Adrenal gland (tissue), 12 donors: ENCODE data around the gene BAG3. TPM values are rescaled to one million over a fixed set of nuclear protein-coding genes. Genes with fewer than 3 reads are reported as not detected.

Experiments
- DNase-seq, 7 donors: peaks; one replicate each; pipeline ENCODE4 v3.0.0-alpha.2; 2019 to 2020
- H3K27ac ChIP-seq, 5 donors: fragments of 200-600 bp; sonication (generic) in 4 of 5; 1 replicate in 3 of 5; 2 replicates in 2 of 5; pipeline versions ENCODE4 v1.5.1 to v1.8.0; 2016 to 2020; ENCODE audit warnings: mild to moderate bottlenecking in 1 of 5
- H3K27me3 ChIP-seq: fragments of 200-600 bp; 2 replicates; pipeline ENCODE4 v1.8.0; 2021
- H3K36me3 ChIP-seq, 2 donors: fragments of 200-600 bp; replicated peaks in 1 of 2; 1 replicate in 1 of 2; 2 replicates in 1 of 2; pipeline versions ENCODE4 v1.5.1 to v1.8.0; 2018 to 2022
- H3K4me1 ChIP-seq, 2 donors: fragments of 200-600 bp; replicated peaks in 1 of 2; 1 replicate in 1 of 2; 2 replicates in 1 of 2; pipeline versions ENCODE4 v1.5.1 to v1.8.0; 2018 to 2021
- H3K4me3 ChIP-seq, 4 donors: fragments of 200-600 bp; sonication (generic) in 3 of 4; one replicate each; pipeline ENCODE4 v1.5.1; 2016 to 2018
- H3K9me3 ChIP-seq, 3 donors: fragments of 200-600 bp; sonication (generic) in 1 of 3; replicated peaks in 1 of 3; 1 replicate in 2 of 3; 2 replicates in 1 of 3; pipeline versions ENCODE4 v1.5.1 to v1.8.0; 2016 to 2021
- CTCF ChIP-seq, 6 experiments: fragments of 450-650 bp in 4 of 6; fragments of 200-600 bp in 2 of 6; sonication (generic) in 1 of 6; IDR thresholded peaks; 1 replicate in 5 of 6; 2 replicates in 1 of 6; pipeline versions ENCODE4 v1.5.1 to v1.8.0; 2016 to 2021; ENCODE audit warnings: antibody characterized with exemption in 6 of 6, mild to moderate bottlenecking in 2 of 6, moderate library complexity in 1 of 6
- POLR2A ChIP-seq, 2 donors: fragments of 450-650 bp; IDR thresholded peaks; one replicate each; pipeline ENCODE4 v1.6.1; 2017; ENCODE audit warnings: antibody characterized with exemption in 2 of 2, mild to moderate bottlenecking in 2 of 2, moderate library complexity in 1 of 2
- WGBS, 4 donors: extraction: QIAGEN DNeasy Blood & Tissue Kit in 2 of 4; methylation state at CpG; one replicate each; pipeline versions ENCODE4 v1.1.5 to v1.1.7; 2013 to 2017; 5-methylcytosine and 5-hydroxymethylcytosine counted together
- intact Hi-C, 2 donors: fragments of 100-400 bp; cut with DNase I; formaldehyde crosslinking; loops; one replicate each; pipeline versions ENCODE4 v1.14.1 to v1.15.0; 2022 to 2023
- polyA plus RNA-seq, 3 donors: library from polyadenylated mRNA; stranded (reverse); fragments of 200-250 nt in 2 of 3; fragments of 350-450 nt in 1 of 3; fragmentation: Illumina TruSeq in 1 of 3; extraction: RNeasy Lipid Tissue Mini Kit (QIAGEN cat#74804) in 1 of 3; gene quantifications; one replicate each; pipeline ENCODE4 v1.2.3, GENCODE V29; 2013 to 2014
- total RNA-seq, 9 donors: library from RNA; depleted of rRNA in 4 of 9; stranded (reverse); fragments of >200 nt in 4 of 9; fragments of 120-200 nt in 1 of 9; fragmentation: NEBNext Ultra II Directional in 1 of 9; extraction: Animal tissue kit (Norgen Biotek cat#: 25700) in 1 of 9; gene quantifications; one replicate each; pipeline versions ENCODE4 v1.1.0 to v1.2.4, GENCODE V29; 2013 to 2023
- donor health status: healthy with polysubstance abuse.
- donor health status: Bipolar disorder and iron deficiency.
- donor health status: DM: yes; HTN: yes; CAD: no.
- donor health status: DM: no; HTN: no; CAD: no.
- donor health status: DM: no; HTN: no; CAD: no.
- donor health status: DM: yes; HTN: yes; CAD: no.

The BAG3 gene
- total and polyA plus RNA-seq, 12 donors = 6.1 to 49.3 (median 30.0) TPM

DNA sequence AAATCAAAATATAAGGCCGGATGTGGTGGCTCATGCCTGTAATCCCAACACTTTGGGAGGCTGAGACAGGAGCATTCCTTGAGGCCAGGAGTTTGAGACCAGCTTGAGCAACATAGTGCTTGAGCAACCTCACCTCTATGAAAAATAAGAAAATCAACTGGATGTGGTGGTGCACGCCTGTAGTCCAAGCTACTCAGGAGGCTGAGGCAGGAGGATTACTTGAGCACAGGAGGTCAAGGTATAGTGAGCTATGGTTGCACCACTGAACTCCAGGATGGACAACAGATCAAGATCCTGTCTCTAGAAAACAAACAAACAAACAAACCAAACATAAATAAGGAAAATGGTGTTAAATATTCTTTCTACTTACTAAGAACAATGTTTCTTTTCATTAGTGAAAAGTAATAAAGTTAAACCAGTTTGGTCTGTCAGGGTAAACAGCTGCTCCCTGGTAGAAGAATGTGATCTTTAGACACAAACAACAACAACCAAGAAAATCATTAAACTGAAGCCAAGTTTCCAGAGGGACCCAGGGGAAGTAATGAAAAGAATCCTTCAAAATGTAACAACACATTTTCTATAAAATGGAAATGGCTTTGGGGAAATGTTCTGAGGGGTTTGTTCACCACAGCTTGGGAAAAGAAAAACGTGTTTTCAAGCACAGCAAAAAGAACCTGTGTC is 17.5 kb upstream of the BAG3 start:
- Histone ChIP-seq H3K4me1 (no peaks in the 10 kb centered on the region), H3K9me3 (no peaks in the 10 kb centered on the region), H3K4me3 (no peak overlapping the region), H3K36me3 (no peaks in the 10 kb centered on the region), H3K27ac (no peak overlapping the region), H3K27me3 (no peaks in the 10 kb centered on the region)
- no peak for DNase-seq
- TF ChIP-seq POLR2A (IDR thresholded peaks at IDR 0.05) (no peak), CTCF (IDR thresholded peaks at IDR 0.05) (no peak)
- intact Hi-C loops = no loop called here
- WGBS, 4 donors = 69 to 75% (median 74%) methylated on average over 3 of the region's 3 CpGs

- Histone ChIP-seq H3K27ac (no peak overlapping the region), H3K36me3 (no peaks in the 10 kb centered on the region), H3K4me1 (no peaks in the 10 kb centered on the region), H3K4me3 (no peak overlapping the region), H3K27me3 (no peaks in the 10 kb centered on the region), H3K9me3 (no peaks in the 10 kb centered on the region)
- TF ChIP-seq POLR2A (IDR thresholded peaks at IDR 0.05) (no peak), CTCF (IDR thresholded peaks at IDR 0.05) (no peak)
- WGBS, 4 donors = 35 to 78% (median 53%) methylated on average over 1 of the region's 1 CpG
- peak in 4 of 7 donors; percentile 29 to 55 (median 38) for DNase-seq
- intact Hi-C loops = no loop called here
Measured at GRCh38 chr10:119634219-119634544, 17.0 kb upstream of the BAG3 start.

GRCh38 chr10:119637631-119638030 is 13.5 kb upstream of the BAG3 start:
- DNase-seq = no peak
- no peak overlapping the region for H3K27ac ChIP-seq
- intact Hi-C loops = no loop called here
- TF ChIP-seq CTCF (IDR thresholded peaks at IDR 0.05) = no peak
- no peak for TF ChIP-seq POLR2A (IDR thresholded peaks at IDR 0.05)
- H3K4me1 ChIP-seq = no peaks in the 10 kb centered on the region
- no peaks in the 10 kb centered on the region for H3K36me3 ChIP-seq
- WGBS, 4 donors = 70 to 83% (median 74%) methylated on average over 4 of the region's 4 CpGs
- H3K9me3 ChIP-seq = no peaks in the 10 kb centered on the region
- H3K4me3 ChIP-seq = no peak overlapping the region
- H3K27me3 ChIP-seq = no peaks in the 10 kb centered on the region

- no peaks in the 10 kb centered on the region for H3K9me3 ChIP-seq
- no peak overlapping the region for H3K27ac ChIP-seq
- WGBS, 4 donors = 62 to 77% (median 77%) methylated on average over 7 of the region's 7 CpGs
- intact Hi-C loops = no loop called here
- H3K27me3 ChIP-seq = no peaks in the 10 kb centered on the region
- H3K4me1 ChIP-seq = peaks cover 0 to 7% of the 10 kb centered on the region in 2 donors
- H3K36me3 ChIP-seq = no peaks in the 10 kb centered on the region
- no peak overlapping the region for H3K4me3 ChIP-seq
- no peak for DNase-seq
- no peak for TF ChIP-seq CTCF (IDR thresholded peaks at IDR 0.05)
- no peak for TF ChIP-seq POLR2A (IDR thresholded peaks at IDR 0.05)
Measured at GRCh38 chr10:119638982-119639381, 12.2 kb upstream of the BAG3 start.
